ENCODE results near the gene GALNT2. TPM values are rescaled to one million over a fixed set of nuclear protein-coding genes. Genes with fewer than 3 reads are reported as not detected.

Gene GALNT2
- total and polyA plus RNA-seq, 3 experiments from 2014 or later = 15.7 to 69.0 (median 65.6) TPM

GRCh38 chr1:230210981-230211336, 143.9 kb downstream of the GALNT2 start:
- H3K27ac Mint-ChIP-seq = peak overlapping the region in 7 of 8 donors; percentile 38 to 83 (median 74)

DNA sequence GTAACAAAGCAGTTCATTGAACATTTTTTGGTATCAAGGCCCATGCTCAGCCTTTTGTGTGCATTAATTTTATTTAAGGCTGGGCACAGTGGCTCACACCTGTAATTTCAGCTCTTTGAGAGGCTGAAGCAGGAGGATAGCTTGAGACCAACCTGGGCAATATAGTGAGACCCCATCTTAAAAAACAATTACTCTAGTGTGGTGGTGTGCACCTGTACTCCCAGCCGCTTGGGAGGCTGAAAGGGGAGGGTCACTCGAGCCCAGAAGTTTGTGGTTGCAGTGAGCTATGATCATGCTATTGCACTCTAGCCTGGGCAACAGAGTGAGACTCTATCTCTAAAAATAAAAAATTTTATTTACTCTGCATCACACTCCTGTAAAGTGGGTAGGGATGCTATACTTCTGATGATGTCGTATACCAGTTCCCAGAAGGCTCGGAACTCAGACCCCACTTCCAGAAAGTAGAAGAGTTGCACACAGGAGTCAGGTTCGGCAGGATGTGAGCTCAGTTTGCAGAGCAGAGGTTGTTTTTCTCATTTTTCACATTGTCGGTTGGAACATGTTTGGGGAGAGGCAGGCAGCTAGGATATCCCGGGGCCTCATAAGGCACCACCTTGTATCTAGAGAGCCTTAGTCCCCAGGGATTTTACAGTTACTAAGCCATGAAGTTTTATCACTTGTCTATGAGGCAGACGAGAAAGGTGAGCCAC, 144.6 kb downstream of the GALNT2 start:
- no peaks in the 10 kb centered on the region for H3K27me3 ChIP-seq (ENCODE audit: insufficient read depth, low read length, poor library complexity, severe bottlenecking)
- Mint-ChIP-seq H3K36me3 (peaks cover 0 to 5% (median 0%) of the 10 kb centered on the region in 3 donors), H3K27ac (peak overlapping the region in 7 of 8 donors; percentile 44 to 90 (median 79)), H3K9me3 (no peaks in the 10 kb centered on the region), H3K4me3 (peak overlapping the region in 4 of 7 donors; percentile 71 to 73 (median 72)), H3K27me3 (no peaks in the 10 kb centered on the region), H3K4me1 (peaks cover 55 to 72% (median 66%) of the 10 kb centered on the region in 3 donors)
- no peak overlapping the region for H3K27ac ChIP-seq (ENCODE audit: low read depth, low read length)
- H3K36me3 ChIP-seq (ENCODE audit: insufficient read depth, low read length) = no peaks in the 10 kb centered on the region
- ChIA-PET CTCF (interaction anchor here (1.1 kb wide), 1 partner anchor 94 kb away, joined by 3 read pairs; no protein-coding TSS in a partner anchor), POLR2A (no interaction called here)
- no peak for DNase-seq
- H3K4me3 ChIP-seq (ENCODE audit: low read length) = no peak overlapping the region
- no peaks in the 10 kb centered on the region for H3K9me3 ChIP-seq (ENCODE audit: low read length)
- H3K4me1 ChIP-seq (ENCODE audit: insufficient read depth, low read length) = peaks cover 9% of the 10 kb centered on the region

More at GRCh38 chr1:230210981-230211336, 143.9 kb downstream of the GALNT2 start:
- ChIA-PET CTCF (no interaction called here), POLR2A (no interaction called here)
- Mint-ChIP-seq H3K36me3 (peaks cover 0 to 8% (median under 1%) of the 10 kb centered on the region in 3 donors), H3K4me1 (peaks cover 55 to 72% (median 66%) of the 10 kb centered on the region in 3 donors), H3K9me3 (no peaks in the 10 kb centered on the region), H3K27me3 (no peaks in the 10 kb centered on the region), H3K4me3 (peak overlapping the region in 1 of 7 donors; percentile 25)
- Histone ChIP-seq H3K9me3 (ENCODE audit: low read length) (no peaks in the 10 kb centered on the region), H3K4me1 (ENCODE audit: insufficient read depth, low read length) (peaks cover 9% of the 10 kb centered on the region), H3K36me3 (ENCODE audit: insufficient read depth, low read length) (no peaks in the 10 kb centered on the region), H3K27me3 (ENCODE audit: insufficient read depth, low read length, poor library complexity, severe bottlenecking) (no peaks in the 10 kb centered on the region), H3K4me3 (ENCODE audit: low read length) (no peak overlapping the region), H3K27ac (ENCODE audit: low read depth, low read length) (no peak overlapping the region)
- no peak for DNase-seq

- H3K9me3 Mint-ChIP-seq = no peaks in the 10 kb centered on the region
- CTCF ChIA-PET = interaction anchor here (1.1 kb wide), 1 partner anchor 93 kb away, joined by 3 read pairs; no protein-coding TSS in a partner anchor
- no peak overlapping the region for H3K4me3 ChIP-seq (ENCODE audit: low read length)
- no peaks in the 10 kb centered on the region for H3K27me3 Mint-ChIP-seq
- H3K36me3 Mint-ChIP-seq = peaks cover 0 to 3% (median 0%) of the 10 kb centered on the region in 3 donors
- peaks cover 55 to 75% (median 69%) of the 10 kb centered on the region in 3 donors for H3K4me1 Mint-ChIP-seq
- H3K36me3 ChIP-seq (ENCODE audit: insufficient read depth, low read length) = no peaks in the 10 kb centered on the region
- peak overlapping the region; percentile 18 to 79 (median 71) for H3K4me3 Mint-ChIP-seq
- POLR2A ChIA-PET = no interaction called here
- DNase-seq = no peak
- H3K4me1 ChIP-seq (ENCODE audit: insufficient read depth, low read length) = peaks cover 9% of the 10 kb centered on the region
- no peaks in the 10 kb centered on the region for H3K9me3 ChIP-seq (ENCODE audit: low read length)
- no peaks in the 10 kb centered on the region for H3K27me3 ChIP-seq (ENCODE audit: insufficient read depth, low read length, poor library complexity, severe bottlenecking)
- H3K27ac ChIP-seq (ENCODE audit: low read depth, low read length) = no peak overlapping the region
- H3K27ac Mint-ChIP-seq = peak overlapping the region; percentile 3 to 90 (median 76)
Measured at GRCh38 chr1:230212405-230212936, 145.4 kb downstream of the GALNT2 start.

GRCh38 chr1:230215031-230215430, 148.0 kb downstream of the GALNT2 start:
- H3K36me3 Mint-ChIP-seq = peaks cover 0 to 8% (median 7%) of the 10 kb centered on the region in 3 donors
- H3K9me3 ChIP-seq (ENCODE audit: low read length) = no peaks in the 10 kb centered on the region
- H3K9me3 Mint-ChIP-seq = no peaks in the 10 kb centered on the region
- H3K4me3 ChIP-seq (ENCODE audit: low read length) = no peak overlapping the region
- H3K4me3 Mint-ChIP-seq = no peak overlapping the region
- ChIA-PET CTCF (interaction anchor here (0.9 to 1.3 kb wide), 2 partner anchors 10 to 12 kb away, joined by 3 read pairs; no protein-coding TSS in a partner anchor), POLR2A (no interaction called here)
- H3K27me3 ChIP-seq (ENCODE audit: insufficient read depth, low read length, poor library complexity, severe bottlenecking) = no peaks in the 10 kb centered on the region
- no peak overlapping the region for H3K27ac Mint-ChIP-seq
- H3K4me1 ChIP-seq (ENCODE audit: insufficient read depth, low read length) = no peaks in the 10 kb centered on the region
- no peaks in the 10 kb centered on the region for H3K27me3 Mint-ChIP-seq
- H3K36me3 ChIP-seq (ENCODE audit: insufficient read depth, low read length) = no peaks in the 10 kb centered on the region
- peaks cover 35 to 69% (median 55%) of the 10 kb centered on the region in 3 donors for H3K4me1 Mint-ChIP-seq
- DNase-seq = no peak
- H3K27ac ChIP-seq (ENCODE audit: low read depth, low read length) = no peak overlapping the region

DNA sequence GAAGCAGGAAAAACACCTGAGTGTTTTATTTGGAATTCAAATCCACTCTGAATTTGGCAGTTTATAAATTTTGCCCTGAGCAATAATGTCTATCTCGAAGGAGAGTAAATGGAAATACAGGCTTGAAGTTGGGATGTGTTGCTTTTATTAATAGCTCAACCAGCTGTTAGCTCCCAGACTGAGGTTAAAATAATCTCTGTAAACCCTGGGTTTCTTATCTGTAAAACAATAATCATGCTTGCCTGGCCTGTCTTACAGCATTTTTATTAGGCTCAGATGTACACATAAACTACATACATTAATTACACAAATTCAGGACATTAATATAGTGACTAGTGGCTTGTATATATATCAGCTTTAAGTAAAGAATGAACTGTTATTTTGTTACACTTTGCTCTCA, 148.5 kb downstream of the GALNT2 start:
- POLR2A ChIA-PET = no interaction called here
- no peaks in the 10 kb centered on the region for H3K9me3 ChIP-seq (ENCODE audit: low read length)
- H3K4me1 ChIP-seq (ENCODE audit: insufficient read depth, low read length) = no peaks in the 10 kb centered on the region
- DNase-seq = no peak
- CTCF ChIA-PET = interaction anchor here (0.9 to 1.3 kb wide), 2 partner anchors 11 to 12 kb away, joined by 3 read pairs; no protein-coding TSS in a partner anchor
- no peaks in the 10 kb centered on the region for H3K27me3 Mint-ChIP-seq
- H3K4me3 ChIP-seq (ENCODE audit: low read length) = no peak overlapping the region
- no peaks in the 10 kb centered on the region for H3K9me3 Mint-ChIP-seq
- H3K27ac ChIP-seq (ENCODE audit: low read depth, low read length) = no peak overlapping the region
- no peak overlapping the region for H3K27ac Mint-ChIP-seq
- H3K4me3 Mint-ChIP-seq = no peak overlapping the region
- peaks cover 0 to 8% (median 7%) of the 10 kb centered on the region in 3 donors for H3K36me3 Mint-ChIP-seq
- H3K4me1 Mint-ChIP-seq = peaks cover 32 to 66% (median 50%) of the 10 kb centered on the region in 3 donors
- no peaks in the 10 kb centered on the region for H3K27me3 ChIP-seq (ENCODE audit: insufficient read depth, low read length, poor library complexity, severe bottlenecking)
- H3K36me3 ChIP-seq (ENCODE audit: insufficient read depth, low read length) = no peaks in the 10 kb centered on the region

GRCh38 chr1:230216896-230217295, 149.9 kb downstream of the GALNT2 start:
- peaks cover 0 to 10% (median 7%) of the 10 kb centered on the region in 3 donors for H3K36me3 Mint-ChIP-seq
- Histone ChIP-seq H3K4me1 (ENCODE audit: insufficient read depth, low read length) (no peaks in the 10 kb centered on the region), H3K27ac (ENCODE audit: low read depth, low read length) (no peak overlapping the region), H3K4me3 (ENCODE audit: low read length) (no peak overlapping the region), H3K27me3 (ENCODE audit: insufficient read depth, low read length, poor library complexity, severe bottlenecking) (no peaks in the 10 kb centered on the region), H3K9me3 (ENCODE audit: low read length) (no peaks in the 10 kb centered on the region), H3K36me3 (ENCODE audit: insufficient read depth, low read length) (no peaks in the 10 kb centered on the region)
- H3K4me1 Mint-ChIP-seq = peaks cover 24 to 65% (median 37%) of the 10 kb centered on the region in 3 donors
- DNase-seq = no peak
- no peaks in the 10 kb centered on the region for H3K9me3 Mint-ChIP-seq
- H3K27me3 Mint-ChIP-seq = no peaks in the 10 kb centered on the region
- POLR2A ChIA-PET = no interaction called here
- CTCF ChIA-PET = interaction anchor here (1.5 kb wide), 1 partner anchor 10 kb away, joined by 3 read pairs; no protein-coding TSS in a partner anchor
- no peak overlapping the region for H3K27ac Mint-ChIP-seq
- H3K4me3 Mint-ChIP-seq = no peak overlapping the region

GRCh38 chr1:230218667-230219066, 151.6 kb downstream of the GALNT2 start:
- Mint-ChIP-seq H3K9me3 (no peaks in the 10 kb centered on the region), H3K4me3 (no peak overlapping the region), H3K27me3 (no peaks in the 10 kb centered on the region)

More at GRCh38 chr1:230218667-230219066, 151.6 kb downstream of the GALNT2 start:
- peaks cover 0 to 10% (median 7%) of the 10 kb centered on the region in 3 donors for H3K36me3 Mint-ChIP-seq
- Histone ChIP-seq H3K4me1 (ENCODE audit: insufficient read depth, low read length) (no peaks in the 10 kb centered on the region), H3K27ac (ENCODE audit: low read depth, low read length) (no peak overlapping the region), H3K27me3 (ENCODE audit: insufficient read depth, low read length, poor library complexity, severe bottlenecking) (no peaks in the 10 kb centered on the region), H3K4me3 (ENCODE audit: low read length) (no peak overlapping the region), H3K9me3 (ENCODE audit: low read length) (no peaks in the 10 kb centered on the region), H3K36me3 (ENCODE audit: insufficient read depth, low read length) (no peaks in the 10 kb centered on the region)
- no peak for DNase-seq
- ChIA-PET CTCF (no interaction called here), POLR2A (no interaction called here)
- peaks cover 6 to 56% (median 24%) of the 10 kb centered on the region in 3 donors for H3K4me1 Mint-ChIP-seq
- no peak overlapping the region for H3K27ac Mint-ChIP-seq
